NCI-H2029 (cell line): ENCODE data around the gene SEMA4A.

Experiments
- DNase-seq: peaks from one replicate; lab custom pipeline; 2025; lab: John Stamatoyannopoulos, UW

SEMA4A gene

GRCh38 chr1:156135930-156136871 is 17.2 kb upstream of the SEMA4A start:
- no peak for DNase-seq

DNA sequence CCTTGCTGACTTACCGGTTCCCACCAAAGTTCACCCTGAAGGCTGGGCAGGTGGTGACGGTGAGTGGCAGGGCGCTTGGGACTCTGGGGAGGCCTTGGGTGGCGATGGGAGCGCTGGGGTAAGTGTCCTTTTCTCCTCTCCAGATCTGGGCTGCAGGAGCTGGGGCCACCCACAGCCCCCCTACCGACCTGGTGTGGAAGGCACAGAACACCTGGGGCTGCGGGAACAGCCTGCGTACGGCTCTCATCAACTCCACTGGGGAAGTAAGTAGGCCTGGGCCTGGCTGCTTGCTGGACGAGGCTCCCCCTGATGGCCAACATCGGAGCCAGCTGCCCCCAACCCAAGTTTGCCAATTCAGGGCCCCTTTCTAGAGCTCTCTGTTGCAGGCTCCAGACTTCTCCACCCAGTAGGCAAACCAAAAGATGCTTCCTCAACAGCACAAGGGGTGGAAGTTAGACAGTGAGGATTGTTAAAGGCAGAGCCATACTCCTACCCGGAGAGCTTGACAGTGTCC is 16.4 kb upstream of the SEMA4A start:
- DNase-seq, result no peak

DNA sequence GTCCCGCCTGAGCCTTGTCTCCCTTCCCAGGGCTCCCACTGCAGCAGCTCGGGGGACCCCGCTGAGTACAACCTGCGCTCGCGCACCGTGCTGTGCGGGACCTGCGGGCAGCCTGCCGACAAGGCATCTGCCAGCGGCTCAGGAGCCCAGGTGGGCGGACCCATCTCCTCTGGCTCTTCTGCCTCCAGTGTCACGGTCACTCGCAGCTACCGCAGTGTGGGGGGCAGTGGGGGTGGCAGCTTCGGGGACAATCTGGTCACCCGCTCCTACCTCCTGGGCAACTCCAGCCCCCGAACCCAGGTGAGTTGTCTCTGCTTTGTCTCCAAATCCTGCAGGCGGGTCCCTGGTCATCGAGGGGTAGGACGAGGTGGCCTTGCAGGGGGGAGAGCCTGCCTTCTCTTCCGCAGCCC is 14.9 kb upstream of the SEMA4A start:
- no peak for DNase-seq

DNA sequence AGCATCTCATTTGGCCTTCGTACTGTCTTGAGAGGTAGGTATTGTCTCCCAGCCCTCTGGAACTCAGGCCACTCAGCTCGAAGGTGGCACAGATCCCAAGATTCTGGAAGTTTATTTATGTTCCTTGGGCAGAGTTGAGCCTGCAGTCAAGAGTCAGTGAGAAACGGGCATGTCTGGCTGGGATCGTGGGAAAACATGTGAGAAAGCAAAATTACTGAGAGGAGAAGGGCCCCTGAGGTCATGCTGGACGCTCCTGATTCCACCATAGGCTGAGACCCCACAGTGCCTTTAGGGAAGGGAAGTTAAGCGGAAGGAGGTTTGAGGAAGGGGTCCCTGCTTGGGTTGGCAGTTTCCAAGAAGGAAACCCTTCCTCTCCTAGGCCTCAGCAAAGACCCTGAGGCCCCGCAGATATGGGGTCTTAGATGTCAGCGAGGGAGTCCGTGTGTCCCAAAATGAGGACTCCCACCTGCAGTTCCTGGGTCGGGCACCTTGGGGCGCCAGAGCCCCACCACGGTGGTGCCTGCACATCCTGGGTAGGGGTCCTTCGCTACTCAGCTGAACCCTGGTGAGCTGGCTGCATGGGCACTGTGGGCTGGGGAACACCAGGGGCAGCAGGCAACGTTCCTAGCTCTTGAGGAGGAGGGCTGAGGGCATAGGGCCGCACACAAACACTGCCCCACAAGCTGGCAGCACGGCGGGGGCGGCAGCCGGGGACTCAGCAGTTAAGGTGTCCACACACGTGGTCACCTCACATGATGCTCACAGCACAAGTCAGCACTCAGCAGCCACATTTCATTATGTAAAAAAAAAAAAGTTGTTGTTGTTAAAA is 12.3 kb upstream of the SEMA4A start:
- DNase-seq, result no peak

DNA sequence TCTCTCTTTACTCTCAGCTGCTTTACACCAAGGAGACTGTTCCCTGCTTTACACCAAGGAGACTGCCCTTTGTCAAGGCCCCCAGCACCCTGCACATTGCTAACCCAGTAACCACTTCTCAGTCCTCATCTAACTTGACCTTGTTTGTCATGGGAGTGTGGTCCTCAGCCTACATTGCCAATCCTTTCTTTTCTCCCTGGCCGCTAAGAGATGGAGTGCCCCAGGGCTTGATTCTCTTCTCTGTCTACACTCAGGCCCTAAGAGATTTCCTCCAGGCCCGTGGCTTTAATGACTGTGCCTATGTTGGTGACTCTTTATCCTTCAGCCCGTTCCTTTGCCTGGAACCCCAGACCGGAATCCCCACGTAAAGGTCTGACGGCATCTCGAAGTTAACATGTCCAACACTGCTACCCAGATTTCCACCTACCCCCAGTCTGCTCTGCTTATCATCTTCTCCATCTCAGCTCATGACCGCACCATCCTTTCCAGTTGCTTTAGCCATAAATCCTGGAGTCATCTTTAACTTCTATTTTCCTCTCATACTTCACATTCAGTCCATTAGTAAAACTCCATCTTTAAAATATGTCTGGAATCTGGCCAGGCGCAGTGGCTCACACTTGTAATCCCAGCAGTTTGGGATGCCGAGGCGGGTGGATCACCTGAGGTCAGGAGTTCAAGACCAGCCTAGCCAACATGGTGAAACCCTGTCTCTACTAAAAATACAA is 9.5 kb upstream of the SEMA4A start:
- no peak for DNase-seq

- no peak for DNase-seq
Measured at GRCh38 chr1:156144742-156145141, 8.6 kb upstream of the SEMA4A start.

GRCh38 chr1:156145650-156146019 is 7.8 kb upstream of the SEMA4A start:
- DNase-seq, result no peak

GRCh38 chr1:156146020-156146768 is 7.2 kb upstream of the SEMA4A start:
- DNase-seq, result peak; percentile 70

DNA sequence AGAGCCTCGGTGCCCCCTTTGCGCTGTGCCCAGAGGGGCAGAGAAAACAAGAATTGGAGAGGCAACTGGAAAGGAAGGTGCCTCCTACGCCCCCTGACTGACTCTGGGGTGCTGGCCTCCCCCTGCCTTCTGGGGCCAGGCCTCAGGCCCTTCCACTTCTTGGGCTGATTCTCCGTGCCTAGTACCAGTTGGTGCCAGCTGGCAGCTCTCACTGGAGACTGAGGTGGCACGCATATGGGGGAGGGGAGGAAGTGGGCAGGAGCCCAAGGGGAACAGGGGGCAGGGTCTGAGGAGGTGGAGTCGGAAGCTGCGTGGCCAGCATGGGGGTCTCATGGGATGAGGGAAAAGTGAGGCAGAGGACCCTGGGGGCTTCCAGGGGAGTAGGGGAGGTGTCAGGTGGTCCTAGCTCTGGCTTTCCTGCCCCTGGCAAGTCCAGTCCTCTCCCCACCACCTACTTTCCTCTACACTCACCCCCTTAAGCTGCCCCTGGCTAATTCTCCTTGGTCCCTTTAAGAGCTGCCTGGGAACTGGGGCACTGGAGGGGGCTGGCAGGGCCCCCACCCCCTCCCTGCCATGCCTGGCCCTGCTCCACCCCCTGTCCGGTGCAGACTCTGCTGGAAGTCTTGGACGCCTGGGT is 6.5 kb upstream of the SEMA4A start:
- no peak for DNase-seq

DNA sequence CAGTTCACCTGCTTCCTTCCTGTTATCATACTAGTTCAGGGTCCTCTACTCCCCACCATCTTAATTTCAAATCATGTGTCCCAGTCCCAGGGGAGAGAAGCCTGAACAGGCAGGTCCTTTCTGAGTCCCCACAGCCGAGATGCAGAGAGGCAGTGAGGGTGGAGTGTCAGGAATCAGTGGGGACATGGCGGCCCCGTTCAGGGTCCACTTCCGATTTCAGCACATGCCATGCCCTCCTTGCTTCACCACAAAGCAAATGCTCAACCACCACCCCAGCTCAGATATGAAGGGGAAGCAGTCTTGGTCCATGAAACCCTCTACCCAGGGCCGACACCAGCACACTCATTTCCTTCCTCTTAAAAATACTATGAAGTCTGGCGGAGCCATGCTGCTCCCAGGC is 5.2 kb upstream of the SEMA4A start:
- no peak for DNase-seq

DNA sequence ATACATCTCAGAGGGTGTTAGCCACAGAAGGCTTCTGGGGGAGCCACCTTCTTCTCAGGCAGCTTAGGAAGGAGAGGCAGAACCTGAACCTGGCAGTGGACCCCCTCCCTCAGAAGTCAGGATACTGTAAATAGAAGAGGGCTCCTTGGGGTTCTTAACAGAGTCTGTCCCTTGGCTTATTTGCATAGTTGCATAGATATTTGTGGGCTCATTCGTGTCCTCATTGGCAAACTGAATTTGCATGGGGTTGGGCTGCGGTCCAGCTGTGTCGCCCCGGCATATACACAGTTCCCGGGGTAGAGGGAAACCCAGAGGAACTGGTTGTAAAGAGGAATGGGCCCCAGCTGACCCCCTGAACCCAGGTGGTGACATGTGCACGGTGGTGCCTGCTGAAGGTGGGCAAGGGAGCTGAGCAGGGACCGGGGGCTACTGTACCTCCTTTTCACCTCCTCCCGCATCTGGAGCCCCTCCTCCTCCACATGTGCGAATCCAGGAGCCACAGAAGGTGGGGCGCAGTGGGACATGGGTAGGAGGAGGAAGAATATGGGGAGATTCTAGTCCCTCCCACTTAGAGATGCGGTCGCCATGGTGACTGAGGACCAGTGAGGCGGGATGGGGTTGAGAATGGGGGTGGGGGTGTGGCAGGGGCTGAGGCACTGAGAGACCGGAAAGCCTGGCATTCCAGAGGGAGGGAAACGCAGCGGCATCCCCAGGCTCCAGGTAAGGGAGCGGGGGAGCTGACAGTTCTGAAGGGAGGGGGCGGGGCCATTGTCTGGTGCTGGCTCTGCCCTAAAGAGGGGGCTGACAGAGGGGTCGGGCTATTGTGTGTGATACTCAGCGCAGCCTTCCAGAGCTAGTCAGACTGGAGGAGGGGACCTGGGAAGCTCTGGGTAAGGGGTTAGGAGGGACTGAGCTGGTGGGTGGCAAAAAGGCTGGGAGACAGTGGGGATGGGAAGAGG is 3.7 kb upstream of the SEMA4A start:
- DNase-seq, result no peak

GRCh38 chr1:156150333-156151011 is 2.9 kb upstream of the SEMA4A start:
- DNase-seq, result no peak

GRCh38 chr1:156151093-156151688 is 2.2 kb upstream of the SEMA4A start:
- DNase-seq, result no peak

- no peak for DNase-seq
Measured at GRCh38 chr1:156152628-156153027, 757 bp upstream of the SEMA4A start.

DNA sequence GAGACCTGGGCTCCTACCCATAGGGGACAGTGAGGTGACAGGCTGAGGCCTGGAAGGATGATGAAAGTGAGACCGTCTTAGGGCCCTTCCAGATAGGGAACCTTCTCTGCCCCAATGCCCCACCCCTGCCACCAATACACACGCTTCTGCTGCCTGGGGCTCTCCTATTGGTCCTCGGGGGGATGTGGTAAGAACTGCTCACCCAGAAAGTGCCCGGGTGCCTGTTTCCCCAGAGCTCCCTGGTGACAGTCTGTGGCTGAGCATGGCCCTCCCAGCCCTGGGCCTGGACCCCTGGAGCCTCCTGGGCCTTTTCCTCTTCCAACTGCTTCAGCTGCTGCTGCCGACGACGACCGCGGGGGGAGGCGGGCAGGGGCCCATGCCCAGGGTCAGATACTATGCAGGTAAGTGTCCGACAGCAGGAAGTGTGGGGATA is 948 bp downstream of the SEMA4A start:
- DNase-seq, result no peak

DNA sequence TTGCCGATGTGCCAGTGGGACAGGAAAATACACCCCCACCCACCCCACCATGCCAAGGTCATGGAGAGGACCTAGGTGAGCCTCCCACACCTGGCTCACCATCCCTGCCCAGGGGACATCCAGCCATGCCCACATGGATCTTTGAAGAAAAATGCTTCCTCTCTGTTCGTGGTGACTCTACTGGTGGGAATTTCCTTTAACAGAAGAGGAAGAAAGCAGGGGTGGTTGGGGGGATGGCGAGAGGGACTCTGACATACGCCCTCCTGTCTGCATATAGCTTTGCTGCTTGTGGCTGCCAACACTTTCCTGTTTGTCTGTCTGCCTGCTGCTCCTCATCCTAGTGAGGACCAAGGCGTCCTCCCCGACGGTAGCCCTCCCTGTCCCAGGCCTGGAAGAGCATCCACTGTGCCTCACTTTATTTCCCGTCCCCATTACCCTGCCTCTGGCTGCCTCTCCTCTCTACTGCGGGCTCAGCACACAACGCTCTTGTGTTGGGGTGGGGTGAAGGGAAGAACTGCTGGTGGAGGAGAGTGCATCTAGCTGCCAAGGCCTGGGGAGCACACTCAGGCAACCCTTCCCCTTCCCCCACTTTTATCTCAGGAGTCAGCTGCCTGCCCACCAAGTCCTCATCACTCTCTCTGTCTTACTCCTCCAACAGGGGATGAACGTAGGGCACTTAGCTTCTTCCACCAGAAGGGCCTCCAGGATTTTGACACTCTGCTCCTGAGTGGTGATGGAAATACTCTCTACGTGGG is 2.5 kb downstream of the SEMA4A start:
- no peak for DNase-seq

- DNase-seq, result no peak
Measured at GRCh38 chr1:156157506-156157905, 4.1 kb downstream of the SEMA4A start.

- no peak for DNase-seq
Measured at GRCh38 chr1:156157966-156158365, 4.6 kb downstream of the SEMA4A start.
